ENCODE results near the gene STRIP2.

DNA sequence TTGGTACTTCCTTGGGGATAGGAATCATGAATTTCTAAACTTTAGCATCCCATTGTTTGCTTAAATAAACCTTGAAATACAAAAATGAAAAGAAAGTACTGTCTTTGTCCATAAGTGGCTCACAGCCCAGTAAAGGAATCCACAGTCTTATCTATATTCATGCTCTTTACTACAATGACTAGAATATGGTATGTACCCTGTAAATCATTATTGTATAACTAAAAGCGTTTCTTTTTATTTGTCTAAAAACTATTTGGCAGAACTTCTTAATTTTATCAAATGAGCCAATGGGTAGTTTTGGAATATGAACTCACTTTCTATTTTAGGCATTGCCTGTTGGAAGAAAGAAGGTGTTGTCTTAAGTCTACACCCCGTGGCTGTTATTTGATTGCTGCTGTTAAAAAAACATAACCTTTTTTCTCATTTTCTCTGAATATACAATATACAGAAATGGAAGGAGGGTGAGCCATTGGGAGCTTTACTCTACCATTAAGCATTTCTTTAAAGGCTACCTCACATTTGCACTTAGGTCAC, 12.4 kb upstream of the STRIP2 start:
- TF ChIP-seq, protein P1, sequence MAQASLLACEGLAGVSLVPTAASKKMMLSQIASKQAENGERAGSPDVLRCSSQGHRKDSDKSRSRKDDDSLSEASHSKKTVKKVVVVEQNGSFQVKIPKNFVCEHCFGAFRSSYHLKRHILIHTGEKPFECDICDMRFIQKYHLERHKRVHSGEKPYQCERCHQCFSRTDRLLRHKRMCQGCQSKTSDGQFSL (CRISPR knock-in tag; IDR thresholded peaks at IDR 0.05), result no peak
- TF ChIP-seq EZH2 (conservative IDR thresholded peaks at IDR 0.05; ENCODE audit: low read depth, low read length), result no peak
- TF ChIP-seq JUN (CRISPR knock-in tag; IDR thresholded peaks at IDR 0.05), result no peak
- no peak for TF ChIP-seq MXI1 (IDR thresholded peaks at IDR 0.05; ENCODE audit: borderline replicate concordance, low read depth, low read length)
- TF ChIP-seq, protein P2, sequence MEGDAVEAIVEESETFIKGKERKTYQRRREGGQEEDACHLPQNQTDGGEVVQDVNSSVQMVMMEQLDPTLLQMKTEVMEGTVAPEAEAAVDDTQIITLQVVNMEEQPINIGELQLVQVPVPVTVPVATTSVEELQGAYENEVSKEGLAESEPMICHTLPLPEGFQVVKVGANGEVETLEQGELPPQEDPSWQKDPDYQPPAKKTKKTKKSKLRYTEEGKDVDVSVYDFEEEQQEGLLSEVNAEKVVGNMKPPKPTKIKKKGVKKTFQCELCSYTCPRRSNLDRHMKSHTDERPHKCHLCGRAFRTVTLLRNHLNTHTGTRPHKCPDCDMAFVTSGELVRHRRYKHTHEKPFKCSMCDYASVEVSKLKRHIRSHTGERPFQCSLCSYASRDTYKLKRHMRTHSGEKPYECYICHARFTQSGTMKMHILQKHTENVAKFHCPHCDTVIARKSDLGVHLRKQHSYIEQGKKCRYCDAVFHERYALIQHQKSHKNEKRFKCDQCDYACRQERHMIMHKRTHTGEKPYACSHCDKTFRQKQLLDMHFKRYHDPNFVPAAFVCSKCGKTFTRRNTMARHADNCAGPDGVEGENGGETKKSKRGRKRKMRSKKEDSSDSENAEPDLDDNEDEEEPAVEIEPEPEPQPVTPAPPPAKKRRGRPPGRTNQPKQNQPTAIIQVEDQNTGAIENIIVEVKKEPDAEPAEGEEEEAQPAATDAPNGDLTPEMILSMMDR (CRISPR knock-in tag; IDR thresholded peaks at IDR 0.05), result no peak
